Measurements from ENCODE around the gene RNF208. TPM values are rescaled to one million over a fixed set of nuclear protein-coding genes. Genes with fewer than 3 reads are reported as not detected.
"Not testable (repeated sequence)": the region's sequence is repeated elsewhere in the genome, so short reads cannot be mapped to it uniquely, and the experiment has no call there.

The RNF208 gene
- total RNA-seq, 1 donor from 2014 or later: 31.5 TPM

DNA sequence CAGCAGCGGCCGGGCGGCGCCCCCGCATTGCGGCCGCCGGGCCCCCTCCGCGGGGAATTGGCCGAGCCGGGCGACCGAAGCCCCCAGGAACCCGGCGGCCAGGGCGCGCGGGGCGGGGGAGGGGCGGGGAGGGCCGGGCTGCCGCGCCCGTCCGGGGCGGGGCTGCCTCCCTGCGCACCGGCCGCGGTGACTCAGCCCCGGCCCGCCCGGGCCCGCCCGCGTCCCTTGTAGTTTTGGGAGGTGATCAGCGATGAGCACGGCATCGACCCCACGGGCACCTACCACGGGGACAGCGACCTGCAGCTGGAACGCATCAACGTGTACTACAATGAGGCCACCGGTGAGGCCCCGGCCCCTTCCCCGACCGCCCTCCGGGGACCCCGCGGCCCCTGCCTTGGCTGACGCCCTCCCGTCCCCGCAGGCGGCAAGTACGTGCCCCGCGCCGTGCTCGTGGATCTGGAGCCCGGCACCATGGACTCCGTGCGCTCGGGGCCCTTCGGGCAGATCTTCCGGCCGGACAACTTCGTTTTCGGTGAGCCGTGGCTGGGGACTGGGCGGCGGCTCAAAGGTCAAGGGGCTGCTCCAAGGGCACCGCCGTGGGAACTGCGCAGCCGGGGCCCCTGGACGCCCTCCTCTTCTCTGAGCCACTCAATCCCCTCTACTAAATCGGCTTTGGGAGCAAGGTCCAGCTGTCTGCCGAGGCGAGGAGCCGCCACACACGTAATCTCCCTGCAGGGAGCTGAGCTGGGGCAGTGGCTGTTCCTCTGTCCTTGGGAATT is 19.6 kb upstream of the RNF208 start:
- H3K4me3 ChIP-seq: peak overlapping the region; percentile 96
- H3K27me3 ChIP-seq (ENCODE audit: low read depth): no peaks in the 10 kb centered on the region
- peak overlapping the region; percentile 98 for H3K27ac ChIP-seq (replicated peaks)
- peaks cover 22% of the 10 kb centered on the region for H3K36me3 ChIP-seq
- H3K4me1 ChIP-seq: peaks cover 72% of the 10 kb centered on the region
- TF ChIP-seq, protein P1, sequence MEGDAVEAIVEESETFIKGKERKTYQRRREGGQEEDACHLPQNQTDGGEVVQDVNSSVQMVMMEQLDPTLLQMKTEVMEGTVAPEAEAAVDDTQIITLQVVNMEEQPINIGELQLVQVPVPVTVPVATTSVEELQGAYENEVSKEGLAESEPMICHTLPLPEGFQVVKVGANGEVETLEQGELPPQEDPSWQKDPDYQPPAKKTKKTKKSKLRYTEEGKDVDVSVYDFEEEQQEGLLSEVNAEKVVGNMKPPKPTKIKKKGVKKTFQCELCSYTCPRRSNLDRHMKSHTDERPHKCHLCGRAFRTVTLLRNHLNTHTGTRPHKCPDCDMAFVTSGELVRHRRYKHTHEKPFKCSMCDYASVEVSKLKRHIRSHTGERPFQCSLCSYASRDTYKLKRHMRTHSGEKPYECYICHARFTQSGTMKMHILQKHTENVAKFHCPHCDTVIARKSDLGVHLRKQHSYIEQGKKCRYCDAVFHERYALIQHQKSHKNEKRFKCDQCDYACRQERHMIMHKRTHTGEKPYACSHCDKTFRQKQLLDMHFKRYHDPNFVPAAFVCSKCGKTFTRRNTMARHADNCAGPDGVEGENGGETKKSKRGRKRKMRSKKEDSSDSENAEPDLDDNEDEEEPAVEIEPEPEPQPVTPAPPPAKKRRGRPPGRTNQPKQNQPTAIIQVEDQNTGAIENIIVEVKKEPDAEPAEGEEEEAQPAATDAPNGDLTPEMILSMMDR (IDR thresholded peaks at IDR 0.05; ENCODE audit: borderline replicate concordance): no peak
- no peaks in the 10 kb centered on the region for H3K9me3 ChIP-seq (replicated peaks)
- DNase-seq: peak; percentile 72
- intact Hi-C loops (cut with micrococcal nuclease): no loop called here

DNA sequence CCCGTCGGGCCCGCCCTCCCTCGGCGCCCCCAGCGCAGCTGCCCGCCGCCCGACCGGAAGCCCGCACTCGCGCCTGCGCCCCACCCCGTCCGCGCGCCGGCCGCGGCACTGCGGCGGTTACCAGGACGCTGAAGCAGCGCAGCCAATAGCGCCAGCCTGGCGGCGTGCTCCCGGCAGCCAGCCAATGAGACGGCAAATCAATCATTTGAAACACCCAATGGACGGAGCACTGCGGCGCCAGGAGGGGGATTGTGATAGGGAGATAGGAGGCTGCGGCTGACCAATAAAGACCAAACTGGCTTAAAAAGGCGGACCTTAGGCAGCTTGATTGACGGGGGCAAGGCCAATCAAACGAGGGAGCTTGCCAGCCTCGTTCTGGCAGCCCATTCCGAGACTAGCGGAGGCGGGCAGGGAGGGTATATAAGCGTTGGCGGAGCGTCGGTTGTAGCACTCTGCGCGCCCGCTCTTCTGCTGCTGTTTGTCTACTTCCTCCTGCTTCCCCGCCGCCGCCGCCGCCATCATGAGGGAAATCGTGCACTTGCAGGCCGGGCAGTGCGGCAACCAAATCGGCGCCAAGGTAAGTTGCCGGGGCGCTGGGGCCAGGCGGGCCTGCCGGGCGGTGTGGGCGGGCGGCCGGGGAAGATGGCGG is 18.9 kb upstream of the RNF208 start, which contains the start of gene TUBB4B:
Gene TUBB4B, plus strand, starts transcription at position 447 of the 649 bp plus-strand sequence. Its CDS starts 74 bp downstream, at position 521.
- DNase-seq: peak; percentile 99
- intact Hi-C loops (cut with micrococcal nuclease): no loop called here
- H3K27me3 ChIP-seq (ENCODE audit: low read depth): no peaks in the 10 kb centered on the region
- H3K36me3 ChIP-seq: peaks cover 22% of the 10 kb centered on the region
- H3K4me1 ChIP-seq: peaks cover 79% of the 10 kb centered on the region
- TF ChIP-seq, protein P1 (IDR thresholded peaks at IDR 0.05; ENCODE audit: borderline replicate concordance): no peak
- peak within 1 kb of the TSS; percentile 96 for H3K4me3 ChIP-seq
- peak within 1 kb of the TSS; percentile 100 for H3K27ac ChIP-seq (replicated peaks)
- no peaks in the 10 kb centered on the region for H3K9me3 ChIP-seq (replicated peaks)

DNA sequence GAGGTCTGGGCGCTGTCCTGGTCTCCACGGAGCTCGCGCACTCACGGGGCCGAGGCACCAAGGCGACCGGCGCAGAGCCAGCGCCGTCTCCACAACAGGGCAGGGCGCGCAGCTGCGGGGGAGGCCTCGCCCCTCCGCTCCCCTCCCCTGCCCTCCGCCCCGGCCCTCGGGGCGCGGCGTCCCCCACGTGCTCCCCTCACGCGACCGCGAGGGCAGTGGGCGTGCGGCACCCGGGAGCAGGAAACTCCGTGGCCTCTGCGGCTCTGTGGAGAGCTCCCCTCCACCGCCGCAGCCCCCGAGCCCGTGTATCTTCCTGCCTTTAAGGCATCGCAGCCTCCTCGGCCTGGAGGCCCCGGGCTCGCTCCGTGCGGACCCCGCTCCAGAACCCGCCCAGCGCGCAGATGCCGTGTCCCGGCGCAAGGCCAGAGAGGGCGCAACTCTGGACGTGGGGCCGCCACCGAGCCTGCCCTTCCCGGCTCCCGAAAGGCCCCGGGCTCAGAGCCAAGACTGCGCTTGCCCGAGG is 18.3 kb upstream of the RNF208 start:
- intact Hi-C loops (cut with micrococcal nuclease): no loop called here
- Histone ChIP-seq H3K4me3 (peak overlapping the region; percentile 84), H3K36me3 (peaks cover 22% of the 10 kb centered on the region), H3K9me3 (replicated peaks) (no peaks in the 10 kb centered on the region), H3K27ac (replicated peaks) (peak overlapping the region; percentile 100), H3K27me3 (ENCODE audit: low read depth) (peaks cover 4% of the 10 kb centered on the region), H3K4me1 (peaks cover 85% of the 10 kb centered on the region)
- TF ChIP-seq, protein P1 (IDR thresholded peaks at IDR 0.05; ENCODE audit: borderline replicate concordance): peak; percentile 21
- peak; percentile 84 for DNase-seq

DNA sequence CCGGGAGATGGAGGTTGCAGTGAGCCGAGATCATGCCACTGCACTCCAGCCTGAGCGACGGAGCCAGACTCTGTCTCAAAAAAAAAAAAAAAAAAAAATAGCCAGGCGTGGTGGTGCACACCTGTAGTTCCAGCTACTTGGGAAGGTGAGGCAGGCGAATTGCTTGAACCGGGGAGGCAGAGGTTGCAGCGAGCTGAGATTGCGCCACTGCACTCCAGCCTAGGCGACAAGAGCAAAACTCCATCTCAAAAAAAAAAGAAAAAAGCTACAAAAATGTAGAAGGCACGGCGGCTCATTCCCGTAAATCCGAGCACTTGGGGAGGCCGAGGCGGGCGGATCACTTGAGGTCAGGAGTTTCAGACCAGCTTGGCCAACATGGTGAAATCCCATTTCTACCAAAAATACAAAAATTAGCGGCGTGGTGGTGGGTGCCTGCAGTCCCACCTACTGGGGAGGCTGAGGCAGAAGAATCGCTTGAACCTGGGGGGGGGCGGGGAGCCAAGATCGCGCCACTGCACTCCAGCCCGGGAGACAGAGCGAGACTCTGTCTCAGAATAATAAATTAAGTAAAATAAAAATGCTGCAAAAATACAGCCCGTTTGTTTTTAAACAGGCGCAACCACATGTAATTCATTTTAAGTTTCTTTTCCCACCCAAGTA is 17.6 kb upstream of the RNF208 start:
- intact Hi-C loops (cut with micrococcal nuclease): loop anchor here (5.0 kb wide), 1 partner anchor 122 kb away; no protein-coding TSS in a partner anchor
- peaks cover 22% of the 10 kb centered on the region for H3K36me3 ChIP-seq
- H3K9me3 ChIP-seq (replicated peaks); DNase-seq: not testable (repeated sequence)
- H3K27ac ChIP-seq (replicated peaks): peak overlapping the region; percentile 100
- H3K27me3 ChIP-seq (ENCODE audit: low read depth): peaks cover 11% of the 10 kb centered on the region
- peaks cover 84% of the 10 kb centered on the region for H3K4me1 ChIP-seq
- peak overlapping the region; percentile 84 for H3K4me3 ChIP-seq

DNA sequence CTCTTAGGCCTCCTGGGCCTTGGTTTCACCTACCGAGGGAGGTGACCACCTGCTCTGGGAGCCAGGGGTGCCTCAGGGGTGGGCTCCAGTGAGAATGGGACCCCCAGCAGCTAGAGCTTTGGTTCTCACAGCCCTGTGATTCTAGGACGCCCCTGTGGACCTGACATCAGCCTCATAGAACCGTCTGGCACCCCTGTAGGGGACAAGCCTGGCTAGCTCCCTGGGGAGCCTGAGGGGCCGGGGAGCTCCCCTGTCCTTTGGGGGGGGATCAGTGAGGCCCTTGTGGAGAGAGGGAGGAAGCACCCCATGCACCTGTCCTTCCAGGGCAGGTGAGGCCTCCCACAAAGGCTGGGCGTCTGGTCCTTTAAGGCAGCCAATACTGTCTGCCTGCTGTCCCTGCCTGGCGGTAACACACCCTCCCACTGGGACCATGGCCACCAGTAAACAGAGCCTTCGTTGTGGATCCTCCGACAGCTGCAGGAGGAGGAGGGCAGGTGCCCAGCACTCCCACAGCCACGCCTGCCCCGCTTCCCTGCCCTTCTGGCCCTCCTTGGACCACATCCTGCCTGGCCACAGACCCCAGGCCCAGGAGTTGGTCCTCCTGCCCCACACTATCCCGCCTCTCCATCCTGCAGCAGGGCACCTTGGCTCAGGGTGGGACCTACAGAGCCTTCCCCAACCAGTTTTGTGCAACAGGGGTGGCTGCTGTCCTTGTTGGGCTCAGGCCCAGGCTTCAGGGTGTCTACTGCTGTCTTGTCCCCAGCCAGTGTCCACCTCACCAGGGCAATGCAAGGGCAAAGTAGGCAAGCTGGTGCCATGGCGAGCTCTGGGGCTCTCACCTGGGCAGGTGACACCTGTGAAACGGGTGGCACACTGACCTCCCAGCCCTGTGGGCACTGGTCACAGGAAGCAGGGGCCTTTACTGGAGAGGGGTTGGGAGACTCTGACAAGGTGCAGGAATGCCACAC is 16.0 kb upstream of the RNF208 start:
- peaks cover 28% of the 10 kb centered on the region for H3K27me3 ChIP-seq (ENCODE audit: low read depth)
- H3K4me1 ChIP-seq: peaks cover 68% of the 10 kb centered on the region
- no peak overlapping the region for H3K27ac ChIP-seq (replicated peaks)
- TF ChIP-seq, protein P1 (IDR thresholded peaks at IDR 0.05; ENCODE audit: borderline replicate concordance): no peak
- no peak for DNase-seq
- intact Hi-C loops (cut with micrococcal nuclease): loop anchor here (5.0 kb wide), 1 partner anchor 121 kb away; no protein-coding TSS in a partner anchor
- no peak overlapping the region for H3K4me3 ChIP-seq
- H3K36me3 ChIP-seq: peaks cover 15% of the 10 kb centered on the region
- no peaks in the 10 kb centered on the region for H3K9me3 ChIP-seq (replicated peaks)
